Measurements from ENCODE around the gene HARBI1.

HARBI1 gene

GRCh38 chr11:46617134-46617971, at the start of gene HARBI1, which contains the start of gene ATG13:
Gene HARBI1, minus strand, starts transcription at chr11:46617227. Its CDS starts 990 bp downstream, at chr11:46616237.
Gene ATG13, plus strand, starts transcription at chr11:46617553. Its CDS starts 26,739 bp downstream, at chr11:46644292.
- peak; percentile 84 to 91 (median 86) for DNase-seq (ENCODE audit: low read depth in 3 of 3)

GRCh38 chr11:46666516-46666915, 49.5 kb upstream of the HARBI1 start:
- no peak for DNase-seq (ENCODE audit: low read depth in 3 of 3)

DNA sequence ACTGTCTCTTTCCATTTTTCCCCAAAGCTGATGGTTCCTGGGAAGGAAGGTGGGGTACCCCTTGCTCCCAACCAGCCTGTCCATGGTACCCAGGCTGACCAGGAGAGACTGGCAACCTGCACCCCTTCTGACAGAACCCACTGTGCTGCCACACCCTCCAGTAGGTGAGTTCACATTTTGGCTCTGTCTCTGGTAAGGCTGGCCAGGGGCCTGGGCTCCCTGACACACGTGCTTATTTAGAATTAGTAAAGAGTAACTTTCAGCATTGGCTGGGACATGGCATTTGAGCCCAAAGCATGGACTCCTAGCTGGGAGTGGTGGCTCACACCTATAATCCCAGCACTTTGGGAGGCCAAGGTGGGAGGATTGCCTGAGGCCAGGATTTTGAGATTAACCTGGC, 48.3 kb upstream of the HARBI1 start:
- no peak for DNase-seq (ENCODE audit: low read depth in 3 of 3)

DNA sequence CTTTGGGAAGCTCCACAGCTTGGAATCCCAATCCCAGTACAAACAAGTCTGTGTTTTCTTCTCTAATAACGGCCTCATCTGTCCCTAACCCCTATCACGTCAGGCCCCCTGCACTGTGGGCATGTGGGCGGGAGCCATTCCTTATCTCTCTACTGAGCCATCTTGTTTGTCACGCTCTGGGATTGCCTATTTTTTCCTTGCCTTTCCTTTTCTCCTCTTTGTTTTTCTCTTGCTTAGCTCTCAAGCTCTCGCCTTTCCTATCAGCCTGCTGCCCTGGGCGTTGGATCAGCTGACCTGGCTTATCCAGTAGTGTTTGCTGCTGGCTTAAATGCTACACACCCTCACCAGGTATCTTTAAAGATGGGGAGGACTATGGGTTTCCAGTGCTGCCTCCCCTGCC, 47.6 kb upstream of the HARBI1 start:
- no peak for DNase-seq (ENCODE audit: low read depth in 3 of 3)

DNA sequence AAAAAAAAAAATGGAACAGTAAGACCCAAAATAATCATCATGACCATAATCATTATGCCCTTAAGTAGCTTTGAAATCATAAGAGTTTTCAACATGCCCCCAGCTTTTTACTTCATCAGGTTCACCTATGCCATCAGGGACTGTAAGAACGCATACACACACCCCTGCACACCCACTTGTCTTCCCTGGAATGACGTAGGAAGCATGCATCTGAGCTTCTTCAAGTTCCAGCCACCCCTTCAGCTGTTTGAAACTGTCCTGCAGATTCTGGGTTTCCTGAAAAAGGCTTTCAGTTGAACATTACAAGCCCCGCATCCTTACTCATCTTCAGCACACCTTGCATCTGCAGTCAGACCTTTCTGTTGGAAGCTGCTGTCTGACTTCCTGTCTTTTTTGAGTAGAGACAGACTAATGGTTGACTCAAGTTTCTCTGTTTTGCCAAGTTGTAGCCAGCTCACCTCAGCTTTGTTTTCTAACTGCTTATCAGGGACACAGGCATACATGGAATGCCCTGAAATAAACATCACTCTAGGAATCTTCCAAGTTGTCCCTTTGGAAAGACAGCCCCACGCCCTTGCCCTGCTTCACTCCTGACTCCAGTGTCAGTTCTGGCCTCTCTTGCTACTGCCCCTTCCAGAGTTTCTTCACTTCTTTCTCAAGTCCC, 46.4 kb upstream of the HARBI1 start:
- DNase-seq (ENCODE audit: low read depth in 3 of 3), result no peak

DNA sequence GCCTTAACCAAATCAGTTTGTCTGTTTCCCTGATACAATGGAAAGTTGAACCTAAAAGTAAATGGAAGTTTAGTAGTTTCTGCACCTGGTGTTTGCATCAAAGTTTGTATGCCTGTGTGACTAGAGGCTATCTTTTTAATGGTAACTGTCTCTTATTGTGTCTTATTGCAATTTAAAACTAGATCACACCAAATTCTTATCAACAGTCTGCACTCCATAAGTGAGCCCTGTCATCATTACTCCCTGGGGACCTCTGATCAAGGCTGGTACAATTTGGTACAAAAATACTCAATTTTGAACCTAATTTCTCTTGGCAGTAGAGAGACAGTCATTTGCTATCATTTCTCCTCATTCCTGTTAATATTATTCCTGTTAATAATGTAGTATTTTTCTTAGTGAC, 45.3 kb upstream of the HARBI1 start:
- DNase-seq (ENCODE audit: low read depth in 3 of 3), result no peak

- no peak for DNase-seq (ENCODE audit: low read depth in 3 of 3)
Observed at GRCh38 chr11:46661836-46662235, 44.8 kb upstream of the HARBI1 start.

- DNase-seq (ENCODE audit: low read depth in 3 of 3), result no peak
Observed at GRCh38 chr11:46659908-46660307, 42.9 kb upstream of the HARBI1 start.

DNA sequence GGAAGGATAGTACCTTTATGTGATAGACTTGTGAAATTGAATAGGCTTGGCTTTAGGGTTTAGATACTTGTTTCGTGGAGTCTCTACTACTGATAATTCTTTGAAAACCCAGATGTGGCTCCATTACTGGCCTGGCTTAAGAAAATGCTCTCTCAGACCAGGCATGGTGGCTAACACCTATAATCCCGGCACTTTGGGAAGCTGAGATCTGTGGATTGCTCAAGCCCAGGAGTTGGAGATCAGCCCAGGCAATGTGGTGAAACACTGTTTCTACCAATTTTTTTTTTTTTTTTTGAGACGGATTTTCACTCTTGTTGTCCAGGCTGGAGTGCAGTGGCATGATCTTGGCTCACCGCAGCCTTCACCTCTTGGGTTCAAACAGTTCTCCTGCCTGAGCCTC, 41.2 kb upstream of the HARBI1 start:
- DNase-seq (ENCODE audit: low read depth in 3 of 3), result no peak

DNA sequence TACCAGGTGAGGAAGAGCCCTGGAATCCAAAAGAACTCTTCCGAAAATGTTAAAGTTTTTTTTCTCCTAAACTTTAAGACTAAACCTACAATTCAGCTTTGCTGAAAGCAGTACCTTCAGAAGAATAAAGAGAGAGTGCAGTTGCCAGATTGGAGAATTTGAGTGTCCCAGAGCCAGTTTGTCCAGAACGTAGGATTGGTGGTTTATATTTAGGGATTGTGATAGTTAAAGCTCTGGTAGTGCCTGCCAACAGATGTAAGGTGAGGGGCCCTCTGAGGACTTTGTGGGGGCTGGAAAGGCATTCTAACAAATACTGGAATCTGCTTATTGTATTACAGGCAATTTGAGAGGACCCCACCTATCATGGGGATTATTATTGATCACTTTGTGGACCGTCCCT, 40.2 kb upstream of the HARBI1 start:
- DNase-seq (ENCODE audit: low read depth in 3 of 3), result no peak

DNA sequence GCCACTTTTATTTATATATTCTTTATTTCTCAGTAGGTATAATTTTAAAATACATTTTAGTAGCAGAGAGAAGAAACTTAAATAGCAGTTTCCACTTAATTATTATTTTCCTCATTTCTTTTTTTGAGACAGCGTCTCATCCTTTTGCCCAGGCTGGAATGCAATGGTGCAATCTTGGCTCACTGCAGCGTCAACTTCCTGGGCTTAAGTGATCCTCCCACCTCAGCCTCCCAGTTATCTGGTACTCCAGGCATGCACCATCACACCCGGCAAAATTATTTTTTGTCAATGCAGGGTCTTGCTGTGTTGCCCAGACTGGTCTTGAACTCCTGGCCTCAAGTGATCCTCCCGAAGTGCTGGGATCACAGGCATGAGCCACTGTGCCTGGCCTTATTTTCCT, 38.6 kb upstream of the HARBI1 start:
- DNase-seq (ENCODE audit: low read depth in 3 of 3), result no peak

GRCh38 chr11:46649180-46649738, 32.2 kb upstream of the HARBI1 start:
- DNase-seq (ENCODE audit: low read depth in 3 of 3), result no peak

DNA sequence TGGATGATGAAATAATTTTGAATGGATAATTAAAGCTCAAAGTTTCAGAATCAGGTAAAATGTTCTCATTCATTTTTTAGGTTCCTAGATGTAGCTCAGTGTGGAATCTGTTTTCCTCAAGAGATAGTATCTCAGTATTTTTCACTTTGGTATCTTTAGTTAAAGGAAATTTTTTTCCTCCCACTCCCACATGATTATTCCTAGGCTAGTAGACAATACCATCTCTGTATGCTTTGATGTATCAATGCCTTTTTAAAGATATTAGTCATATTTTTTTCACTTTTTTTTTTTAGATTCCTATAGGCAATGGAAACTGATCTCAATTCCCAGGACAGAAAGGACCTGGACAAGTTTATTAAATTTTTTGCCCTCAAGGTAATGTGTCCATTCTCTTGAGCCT, 27.0 kb upstream of the HARBI1 start:
- DNase-seq (ENCODE audit: low read depth in 3 of 3), result no peak

DNA sequence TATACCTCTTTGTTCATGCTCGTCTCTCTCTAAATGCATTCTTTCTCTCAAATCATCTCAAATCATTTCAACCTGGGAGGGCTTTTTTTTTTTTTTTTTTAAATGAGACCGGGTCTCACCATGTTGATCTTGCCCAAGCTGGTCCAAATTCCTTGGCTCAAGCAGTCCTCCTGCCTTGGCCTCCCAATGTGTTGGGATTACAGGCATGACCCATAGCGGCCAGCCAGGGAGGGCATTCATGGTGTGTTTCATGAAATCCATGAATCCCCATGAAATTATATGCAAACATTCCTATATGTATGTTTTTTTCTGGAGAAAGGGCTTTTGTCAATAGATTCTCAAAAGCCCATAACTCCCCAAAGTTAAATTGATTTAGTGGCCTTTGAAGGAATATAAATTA, 26.5 kb upstream of the HARBI1 start:
- no peak for DNase-seq (ENCODE audit: low read depth in 3 of 3)

DNA sequence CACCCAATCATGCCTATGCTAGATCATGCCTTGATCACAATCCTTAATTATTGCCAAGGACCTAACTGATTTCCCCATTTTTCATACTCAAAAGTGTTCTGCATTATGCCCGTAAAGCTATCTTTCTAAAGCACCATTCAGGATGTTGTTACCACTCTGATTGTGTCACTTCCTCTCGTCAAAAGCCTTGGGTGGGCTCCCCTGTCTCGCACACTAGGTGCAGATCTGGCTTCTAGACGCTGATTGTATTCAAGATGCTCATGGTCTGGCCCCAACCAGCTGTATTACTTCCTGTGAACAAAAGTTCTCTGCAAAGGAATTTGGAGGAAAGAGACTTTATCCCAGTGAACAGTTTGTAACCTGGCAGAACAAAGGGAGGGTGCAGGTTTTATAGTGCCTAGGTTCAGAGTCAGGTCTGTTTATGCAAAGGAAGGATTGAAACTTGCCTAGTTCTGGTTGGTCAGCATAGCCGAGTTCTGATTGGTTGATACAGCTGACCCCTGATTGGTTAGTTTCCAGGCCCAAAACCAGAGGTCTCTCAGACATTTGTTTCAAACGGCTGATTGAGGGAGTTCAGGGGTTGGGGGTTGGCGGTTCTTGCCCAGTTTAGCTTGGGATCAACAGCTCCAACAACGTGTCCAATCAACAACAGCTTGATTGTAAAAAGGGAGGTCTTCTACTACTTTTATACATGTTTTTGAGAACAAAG, 25.8 kb upstream of the HARBI1 start:
- no peak for DNase-seq (ENCODE audit: low read depth in 3 of 3)

DNA sequence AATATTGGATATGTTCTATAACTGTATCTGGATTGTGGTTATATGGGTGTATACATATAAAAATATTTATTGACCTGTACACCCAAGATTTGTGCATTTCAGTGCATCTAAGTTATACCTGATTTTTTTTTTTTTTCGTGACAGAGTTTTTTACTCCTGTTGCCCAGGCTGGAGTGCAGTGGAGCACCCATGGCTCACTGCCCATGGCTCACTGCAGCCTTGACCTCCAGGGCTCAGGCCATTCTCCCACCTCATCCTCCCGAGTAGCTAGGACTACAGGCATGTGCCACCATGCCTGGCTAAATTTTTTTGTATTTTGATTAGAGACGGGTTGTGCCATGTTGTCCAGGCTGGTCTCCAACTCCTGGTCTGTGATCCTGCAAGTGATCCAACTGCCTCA, 24.6 kb upstream of the HARBI1 start:
- no peak for DNase-seq (ENCODE audit: low read depth in 3 of 3)

GRCh38 chr11:46640036-46640788, 23.2 kb upstream of the HARBI1 start:
- DNase-seq (ENCODE audit: low read depth in 3 of 3), result no peak

- no peak for DNase-seq (ENCODE audit: low read depth in 3 of 3)
Observed at GRCh38 chr11:46639197-46639839, 22.3 kb upstream of the HARBI1 start.

DNA sequence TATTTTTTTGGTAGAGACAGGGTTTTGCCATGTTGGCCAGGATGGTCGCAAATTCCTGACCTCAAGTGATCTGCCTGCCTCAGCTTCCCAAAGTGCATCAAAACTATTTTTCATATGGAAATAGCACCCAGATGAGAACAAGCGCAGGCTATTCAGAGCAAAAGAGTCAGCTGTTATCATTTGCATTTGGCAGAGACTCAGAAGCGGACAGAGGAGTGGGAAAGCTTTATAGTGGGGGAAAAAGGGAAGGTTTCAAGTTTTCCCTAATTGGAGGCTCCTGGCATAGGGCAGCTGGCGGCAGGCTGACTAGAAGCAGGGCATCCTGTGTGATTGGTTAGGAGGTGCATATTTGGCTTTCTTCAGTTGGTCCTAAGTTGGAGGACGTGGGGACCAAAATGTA, 20.5 kb upstream of the HARBI1 start:
- no peak for DNase-seq (ENCODE audit: low read depth in 3 of 3)

DNA sequence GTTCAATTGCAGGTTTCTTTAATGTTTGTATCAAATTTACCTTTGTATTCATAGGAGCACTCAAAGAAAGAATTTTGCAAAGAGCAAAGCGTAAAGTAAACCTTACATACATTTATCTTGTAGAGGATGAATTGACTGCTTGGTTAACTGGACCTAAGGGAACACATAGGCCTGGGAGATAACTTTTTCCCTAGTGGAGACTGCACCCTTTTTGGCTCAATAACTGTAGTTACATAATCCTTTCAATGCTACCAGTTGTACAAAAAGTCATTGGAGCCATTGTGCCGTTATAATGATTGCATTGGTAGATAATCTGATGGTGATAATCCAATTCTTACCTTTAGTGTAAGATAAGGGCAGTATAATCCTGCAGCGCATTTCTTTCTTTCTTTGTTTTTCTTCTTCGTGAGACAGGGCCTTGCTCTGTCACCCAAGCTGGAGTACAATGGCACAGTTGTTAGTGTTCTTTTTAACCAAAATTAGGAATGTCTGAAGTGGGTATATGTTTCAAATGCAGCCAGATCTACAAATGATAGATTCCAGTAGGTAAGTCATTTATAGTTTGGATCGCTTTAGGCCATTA, 18.6 kb upstream of the HARBI1 start:
- no peak for DNase-seq (ENCODE audit: low read depth in 3 of 3)
